GM12872 (cell line): ENCODE data around the gene IFT52.

Experiments used
- TF ChIP-seq, protein P1 (sequence below): IDR thresholded peaks from 3 replicates; pipeline ENCODE4 v1.5.1; 2011; ENCODE audit warnings: low read depth, mild to moderate bottlenecking, low read length, moderate library complexity; ENCODE audit not compliant: insufficient read depth

The IFT52 gene

DNA sequence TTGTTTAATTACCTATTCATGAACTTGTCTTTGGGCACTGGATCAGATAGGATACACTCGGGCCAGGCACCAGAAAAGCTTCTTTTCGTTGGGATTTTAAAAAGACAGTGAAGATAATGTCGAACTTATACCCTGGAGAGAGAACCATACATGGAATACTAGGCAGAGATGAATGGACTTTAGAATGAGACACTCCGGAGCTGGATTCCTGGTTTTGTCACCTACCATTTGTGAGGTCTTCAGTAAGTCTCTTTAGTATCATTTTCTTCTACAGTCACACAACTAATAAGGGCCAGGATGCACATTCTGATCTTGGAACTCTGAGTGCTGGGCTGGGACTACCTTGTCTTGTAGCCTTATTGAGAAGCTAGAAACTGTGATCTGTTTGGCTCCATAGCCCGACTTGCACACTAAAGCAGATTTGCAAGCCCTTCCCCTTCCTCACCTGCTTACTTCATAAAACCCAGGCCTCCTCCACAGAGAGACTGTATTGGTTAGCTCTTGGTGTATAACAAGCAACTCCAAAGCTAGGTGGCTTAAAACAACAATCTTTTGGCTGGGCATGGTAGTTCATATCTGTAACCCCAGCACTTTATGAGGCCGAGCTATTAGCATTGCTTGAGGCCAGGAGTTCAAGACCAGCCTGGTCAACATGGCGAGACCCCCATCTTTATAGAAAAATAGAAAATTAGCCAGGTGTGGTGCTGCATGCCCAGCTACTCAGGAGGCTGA lies 7.4 kb upstream of the IFT52 start:
- TF ChIP-seq, protein P1, sequence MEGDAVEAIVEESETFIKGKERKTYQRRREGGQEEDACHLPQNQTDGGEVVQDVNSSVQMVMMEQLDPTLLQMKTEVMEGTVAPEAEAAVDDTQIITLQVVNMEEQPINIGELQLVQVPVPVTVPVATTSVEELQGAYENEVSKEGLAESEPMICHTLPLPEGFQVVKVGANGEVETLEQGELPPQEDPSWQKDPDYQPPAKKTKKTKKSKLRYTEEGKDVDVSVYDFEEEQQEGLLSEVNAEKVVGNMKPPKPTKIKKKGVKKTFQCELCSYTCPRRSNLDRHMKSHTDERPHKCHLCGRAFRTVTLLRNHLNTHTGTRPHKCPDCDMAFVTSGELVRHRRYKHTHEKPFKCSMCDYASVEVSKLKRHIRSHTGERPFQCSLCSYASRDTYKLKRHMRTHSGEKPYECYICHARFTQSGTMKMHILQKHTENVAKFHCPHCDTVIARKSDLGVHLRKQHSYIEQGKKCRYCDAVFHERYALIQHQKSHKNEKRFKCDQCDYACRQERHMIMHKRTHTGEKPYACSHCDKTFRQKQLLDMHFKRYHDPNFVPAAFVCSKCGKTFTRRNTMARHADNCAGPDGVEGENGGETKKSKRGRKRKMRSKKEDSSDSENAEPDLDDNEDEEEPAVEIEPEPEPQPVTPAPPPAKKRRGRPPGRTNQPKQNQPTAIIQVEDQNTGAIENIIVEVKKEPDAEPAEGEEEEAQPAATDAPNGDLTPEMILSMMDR = no peak

DNA sequence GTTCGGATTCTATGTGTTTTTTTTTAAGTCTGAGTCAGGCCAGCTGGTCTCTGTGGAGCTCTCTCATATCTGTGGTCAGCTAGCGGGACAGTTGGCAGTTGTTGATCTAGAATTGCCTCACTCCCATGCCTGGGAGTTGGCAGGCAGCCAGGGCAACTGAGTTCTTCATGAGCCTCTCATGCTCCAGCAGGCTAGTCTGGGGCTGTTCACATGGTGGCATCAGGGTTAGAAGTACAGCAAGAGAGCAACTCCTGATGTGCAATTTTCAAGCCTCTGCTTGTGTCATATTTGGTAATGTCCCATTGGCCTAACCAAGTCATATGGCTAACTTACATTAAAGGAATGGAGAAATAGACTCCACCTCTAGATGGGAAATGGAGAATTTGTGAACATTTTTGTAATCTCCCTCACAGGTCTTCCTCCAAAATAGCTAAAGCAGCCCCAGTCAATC lies 6.7 kb upstream of the IFT52 start:
- TF ChIP-seq, protein P1 = no peak

DNA sequence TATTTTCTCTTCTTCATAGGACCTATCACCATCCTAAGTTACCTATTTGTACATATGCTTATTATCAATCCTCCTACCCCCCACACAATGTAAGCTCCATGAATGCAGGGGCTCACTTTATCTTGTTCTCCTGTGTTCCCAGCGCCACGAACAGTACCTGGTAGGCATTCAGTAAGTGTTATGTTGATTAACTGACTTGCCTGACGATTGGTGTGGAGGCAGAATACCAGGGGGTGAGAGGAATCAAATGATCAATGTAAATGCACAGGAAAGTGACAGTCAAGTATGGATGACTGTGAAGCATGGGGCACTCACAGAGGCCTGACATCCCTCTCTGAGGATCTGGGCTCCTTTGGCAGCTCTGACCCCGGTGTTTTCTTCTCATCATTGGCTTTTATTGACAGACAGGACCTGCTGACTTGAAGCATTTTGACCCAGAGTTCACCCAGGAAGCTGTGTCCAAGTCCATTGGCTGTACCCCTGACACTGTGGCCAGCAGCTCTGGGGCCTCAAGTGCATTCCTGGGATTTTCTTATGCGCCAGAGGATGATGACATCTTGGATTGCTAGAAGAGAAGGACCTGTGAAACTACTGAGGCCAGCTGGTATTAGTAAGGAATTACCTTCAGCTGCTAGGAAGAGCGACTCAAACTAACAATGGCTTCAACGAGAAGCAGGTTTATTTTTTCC lies 6.1 kb upstream of the IFT52 start:
- TF ChIP-seq, protein P1 = no peak

DNA sequence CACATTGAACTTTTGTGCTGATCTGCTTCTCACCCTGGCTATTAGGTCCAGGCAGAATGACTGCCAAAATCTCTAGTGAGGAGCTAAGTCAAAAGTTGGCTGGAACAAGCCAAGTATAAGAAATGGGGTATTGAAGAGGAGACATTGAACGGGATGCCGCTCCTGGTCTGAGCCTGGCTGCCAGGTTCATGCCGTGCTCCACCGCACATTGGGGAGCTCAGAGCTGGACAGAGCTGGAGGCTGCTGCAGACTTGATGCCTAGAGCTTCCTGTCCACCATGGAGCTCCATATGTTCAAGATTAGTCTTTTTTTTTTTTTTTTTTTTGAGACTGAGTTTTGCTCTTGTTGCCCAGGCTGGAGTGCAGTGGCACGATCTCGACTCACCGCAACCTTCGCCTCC lies 4.1 kb upstream of the IFT52 start:
- TF ChIP-seq, protein P1 = no peak

DNA sequence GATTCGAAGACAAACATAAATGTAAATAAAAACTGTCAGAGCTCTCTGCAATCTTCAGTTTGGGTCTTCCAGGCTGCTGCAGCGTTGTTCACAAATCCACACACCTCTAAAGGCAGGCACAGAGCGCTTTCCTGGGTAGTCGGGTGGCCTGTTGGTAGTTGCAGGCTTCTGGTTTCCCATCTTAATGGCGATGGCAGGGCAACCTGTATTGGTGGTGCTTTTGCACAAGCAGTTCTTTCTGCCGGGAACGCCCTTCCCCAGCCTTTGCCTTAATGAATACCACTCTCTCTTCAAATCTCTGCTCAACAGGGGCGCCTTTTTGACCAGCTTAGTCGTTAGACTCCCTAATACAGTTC lies 723 bp upstream of the IFT52 start:
- TF ChIP-seq, protein P1 = no peak

DNA sequence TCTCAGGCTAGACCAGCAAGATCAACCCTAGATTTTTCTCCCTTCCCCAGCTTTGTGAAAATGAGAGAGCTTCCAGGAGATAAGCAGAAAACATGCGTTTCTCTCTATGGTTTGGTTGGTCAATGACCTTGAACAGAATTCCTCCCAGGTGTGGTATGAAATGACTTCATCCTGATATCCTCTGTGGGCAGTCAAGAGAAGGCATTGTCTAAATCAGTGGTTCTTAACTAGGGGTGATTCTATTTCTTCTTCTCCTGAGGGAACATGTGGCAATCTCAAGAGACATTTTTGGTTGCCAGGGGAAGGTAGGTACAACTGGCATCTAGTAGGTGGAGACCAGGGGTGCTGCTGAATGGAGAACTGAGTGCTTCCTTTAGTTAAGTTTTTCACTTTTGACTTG lies 12.4 kb downstream of the IFT52 start:
- TF ChIP-seq, protein P1 = no peak

DNA sequence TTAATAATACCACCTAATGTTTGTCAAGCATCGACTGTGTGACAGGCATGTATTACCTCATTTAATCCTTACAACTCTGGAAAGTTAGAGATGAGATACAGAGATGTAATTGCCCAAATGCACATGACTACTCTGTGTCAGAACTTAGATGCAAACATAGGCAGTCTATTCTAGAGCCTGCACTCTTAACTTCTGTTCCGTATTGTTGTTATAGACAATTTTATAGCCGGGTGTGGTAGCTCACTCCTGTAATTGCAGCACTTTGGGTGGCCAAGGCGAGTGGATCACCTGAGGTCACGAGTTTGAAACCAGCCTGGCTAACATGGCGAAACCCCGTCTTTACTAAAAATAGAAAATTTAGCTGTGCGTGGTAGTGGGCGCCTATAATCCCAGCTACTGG lies 15.0 kb downstream of the IFT52 start:
- TF ChIP-seq, protein P1 = no peak
